Activated naive CD4-positive, alpha-beta T cell treated with anti-CD3 and anti-CD28 coated beads, Interleukin-2, amount 50 U/mL, for 16 hours (primary cell): ENCODE measurements around the gene SMCO2.
"Not testable (repeated sequence)": the region's sequence is repeated elsewhere in the genome, so short reads cannot be mapped to it uniquely, and the experiment has no call there.

ENCODE experiments used
- DNase-seq: peaks from one replicate; pipeline ENCODE4 v3.0.0-alpha.2; 2020

The SMCO2 gene

DNA sequence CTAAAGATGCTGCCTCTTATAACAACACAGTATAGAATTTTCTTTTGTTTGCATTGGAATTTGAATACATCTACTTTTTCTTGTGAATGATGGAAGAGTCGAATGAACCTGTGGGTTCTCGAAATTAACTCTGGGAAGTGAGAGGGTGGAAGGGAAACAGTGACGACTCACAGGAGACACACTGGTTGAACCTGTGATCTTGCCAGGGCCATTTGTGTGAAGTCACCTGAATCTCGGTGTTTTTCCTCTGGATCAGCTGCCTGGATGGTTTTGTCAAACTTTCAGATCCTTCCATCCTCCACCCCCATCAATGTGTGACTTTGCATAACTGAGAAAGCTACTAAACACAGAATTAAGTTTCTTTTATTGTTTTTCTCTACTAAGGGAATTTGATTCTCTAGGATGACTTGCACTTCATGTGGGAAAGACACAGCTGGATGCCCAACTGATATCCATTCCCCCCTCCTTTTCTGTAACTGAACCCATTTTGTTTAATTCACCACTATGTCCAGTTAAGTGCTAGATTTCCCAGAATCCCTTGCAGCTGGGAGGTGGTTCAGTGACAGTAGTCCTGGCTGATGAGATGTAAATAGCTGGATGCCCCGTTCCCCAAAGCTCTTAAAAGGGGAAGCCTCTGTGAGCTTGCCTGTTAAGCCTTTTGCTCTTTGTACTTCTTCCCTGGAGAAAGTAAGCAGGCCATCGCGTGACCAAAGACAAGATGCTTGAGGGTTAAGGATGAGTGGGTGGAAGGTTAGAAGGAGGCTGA is 83.8 kb downstream of the SMCO2 start:
- no peak for DNase-seq

- DNase-seq, result no peak
Observed at GRCh38 chr12:27531896-27532295, 85.4 kb downstream of the SMCO2 start.

GRCh38 chr12:27534060-27534764 is 87.7 kb downstream of the SMCO2 start:
- no peak for DNase-seq

- no peak for DNase-seq
Observed at GRCh38 chr12:27534765-27535161, 88.2 kb downstream of the SMCO2 start.

DNA sequence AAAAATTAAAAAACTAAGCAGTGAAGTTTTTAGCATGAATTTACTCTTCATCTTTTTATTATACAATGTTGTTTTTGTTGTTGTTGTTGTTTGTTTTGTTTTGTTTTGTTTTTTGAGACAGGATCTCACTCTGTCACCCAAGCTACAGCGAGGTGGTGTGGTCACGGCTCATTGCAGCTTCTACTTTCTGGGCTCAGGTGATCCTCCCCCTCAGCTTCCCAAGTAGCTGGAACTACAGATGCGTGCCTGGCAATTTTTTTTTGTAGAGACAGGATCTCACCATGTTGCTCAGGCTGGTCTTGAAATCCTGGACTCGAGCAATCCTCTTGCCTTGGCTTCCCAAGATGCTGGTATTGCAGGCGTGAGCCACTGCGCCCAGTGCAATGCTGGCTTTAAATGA is 88.8 kb downstream of the SMCO2 start:
- DNase-seq, result no peak

DNA sequence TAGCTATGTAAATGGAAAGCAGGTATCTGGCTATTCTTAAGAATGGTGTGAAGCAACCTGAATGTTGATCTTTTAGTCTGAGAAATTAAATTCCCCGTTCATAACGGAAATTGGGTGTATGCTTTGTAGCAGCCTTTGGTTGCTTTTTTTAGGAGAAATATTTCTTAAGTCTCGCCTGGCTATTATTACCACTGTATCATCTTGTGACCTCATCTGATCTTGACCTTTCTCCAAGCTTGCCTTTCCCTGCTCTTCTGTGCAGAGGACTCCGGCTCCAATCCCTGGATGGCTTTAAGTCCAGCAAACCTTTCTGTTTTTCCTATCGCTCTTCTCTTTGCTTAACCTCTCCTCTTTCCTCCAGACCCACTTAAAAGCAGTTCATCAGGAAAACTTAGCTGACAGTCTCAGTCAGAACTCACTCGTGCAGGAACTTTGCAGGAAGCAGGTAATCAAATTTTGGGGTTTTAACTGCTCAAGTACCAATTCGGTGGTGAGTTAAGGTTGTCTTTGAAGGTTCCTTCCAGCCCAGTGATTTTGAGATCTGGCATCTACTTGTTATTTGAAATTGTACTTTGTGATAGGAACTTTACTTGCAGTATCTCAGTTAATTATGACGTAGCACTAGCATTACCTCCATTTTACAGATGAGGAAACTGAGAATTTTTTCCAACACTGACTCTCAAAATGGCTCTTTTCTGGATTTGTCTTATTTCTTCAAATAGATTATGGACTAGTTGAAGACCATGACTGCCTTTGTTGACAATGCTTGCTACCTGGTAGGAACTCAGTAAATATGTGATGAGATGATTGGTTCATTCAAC is 91.5 kb downstream of the SMCO2 start:
- DNase-seq, result no peak

- DNase-seq, result no peak
Observed at GRCh38 chr12:27539191-27539631, 92.7 kb downstream of the SMCO2 start.

GRCh38 chr12:27541031-27541719 is 94.6 kb downstream of the SMCO2 start:
- no peak for DNase-seq

DNA sequence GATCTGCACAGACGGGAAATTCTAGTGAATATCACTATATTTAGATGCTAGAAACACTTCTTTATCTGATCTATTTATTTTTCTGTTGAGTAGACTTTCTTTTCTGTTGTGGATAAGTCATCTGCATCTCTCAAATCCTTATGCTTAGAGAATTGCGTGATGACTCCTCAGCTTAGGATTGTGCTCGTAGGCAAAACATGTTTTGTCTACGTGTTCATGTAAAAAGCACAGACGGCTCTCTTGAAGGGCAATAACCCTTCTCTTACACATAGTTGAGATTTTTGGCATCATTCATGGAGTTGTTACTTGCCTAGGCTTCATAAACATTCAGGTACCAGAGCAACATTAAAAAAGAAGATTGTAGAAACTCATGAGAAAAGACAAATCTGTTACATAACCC is 96.1 kb downstream of the SMCO2 start:
- no peak for DNase-seq

- not testable (repeated sequence) for DNase-seq
Observed at GRCh38 chr12:27544858-27545257, 98.3 kb downstream of the SMCO2 start.

DNA sequence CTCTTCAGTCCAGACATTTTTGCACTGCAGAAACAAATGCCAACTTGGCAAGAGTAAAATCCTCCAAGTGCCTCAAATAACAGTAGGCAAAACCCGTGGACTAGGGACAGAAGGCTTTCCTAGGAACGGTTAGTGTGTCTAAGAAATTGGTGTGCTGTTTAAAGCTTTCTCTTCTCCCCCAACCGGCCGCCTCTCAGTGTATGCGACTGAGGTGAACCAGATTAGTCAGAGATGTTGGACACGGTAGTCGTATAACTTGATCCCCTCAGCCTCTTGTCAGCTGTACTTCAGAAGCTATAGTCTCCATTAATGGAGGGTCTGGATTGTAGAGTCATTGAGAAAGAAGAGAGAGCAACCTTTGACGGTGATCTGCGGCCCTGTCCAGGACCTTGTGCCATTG is 99.1 kb downstream of the SMCO2 start:
- no peak for DNase-seq

DNA sequence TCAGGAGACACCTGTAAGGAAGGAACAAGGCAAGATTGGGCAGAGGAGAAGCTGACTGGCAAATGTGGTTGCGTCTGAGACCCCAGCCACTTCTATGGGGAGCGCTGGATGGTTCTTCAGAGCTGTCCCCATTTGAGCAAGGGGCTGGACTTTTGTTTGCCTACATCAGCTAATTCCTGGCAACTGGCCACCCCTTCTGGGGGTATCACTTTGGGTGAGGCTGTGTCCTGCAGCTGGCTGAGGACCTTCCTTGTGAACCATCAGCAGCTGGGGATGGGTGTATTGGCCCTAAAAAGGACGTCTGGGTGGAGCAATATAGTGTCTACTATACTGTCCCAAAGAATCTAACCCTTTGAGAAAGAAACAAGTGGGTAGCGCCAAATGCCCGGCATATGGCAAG is 101.1 kb downstream of the SMCO2 start:
- no peak for DNase-seq

- no peak for DNase-seq
Observed at GRCh38 chr12:27548301-27549199, 102.0 kb downstream of the SMCO2 start.

DNA sequence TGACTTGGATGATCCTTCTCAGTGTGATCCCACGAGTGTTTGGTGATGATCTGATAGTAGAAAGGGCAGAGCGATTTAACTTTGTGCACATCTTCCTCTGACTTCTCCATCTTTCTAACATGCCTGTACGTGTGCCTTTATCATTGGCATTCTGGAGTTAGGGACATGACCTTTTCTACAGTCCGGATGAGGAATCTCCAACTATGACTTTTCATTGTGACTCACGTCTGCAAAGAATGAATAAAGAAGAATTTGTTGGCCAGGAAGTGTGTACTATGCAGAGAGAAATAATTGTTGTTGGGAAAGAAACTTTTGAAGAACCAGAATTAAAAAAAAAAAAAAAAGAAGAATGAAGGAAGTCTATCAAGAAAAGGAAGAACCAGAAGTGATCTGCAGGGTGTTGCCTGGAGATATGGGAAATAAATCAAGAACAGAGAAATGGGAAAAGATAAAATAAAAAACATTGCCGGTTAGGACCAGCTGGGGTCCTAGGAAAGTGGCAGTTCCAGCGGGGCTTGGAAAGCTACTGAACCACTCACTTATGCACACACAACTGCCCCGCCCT is 102.8 kb downstream of the SMCO2 start:
- no peak for DNase-seq

DNA sequence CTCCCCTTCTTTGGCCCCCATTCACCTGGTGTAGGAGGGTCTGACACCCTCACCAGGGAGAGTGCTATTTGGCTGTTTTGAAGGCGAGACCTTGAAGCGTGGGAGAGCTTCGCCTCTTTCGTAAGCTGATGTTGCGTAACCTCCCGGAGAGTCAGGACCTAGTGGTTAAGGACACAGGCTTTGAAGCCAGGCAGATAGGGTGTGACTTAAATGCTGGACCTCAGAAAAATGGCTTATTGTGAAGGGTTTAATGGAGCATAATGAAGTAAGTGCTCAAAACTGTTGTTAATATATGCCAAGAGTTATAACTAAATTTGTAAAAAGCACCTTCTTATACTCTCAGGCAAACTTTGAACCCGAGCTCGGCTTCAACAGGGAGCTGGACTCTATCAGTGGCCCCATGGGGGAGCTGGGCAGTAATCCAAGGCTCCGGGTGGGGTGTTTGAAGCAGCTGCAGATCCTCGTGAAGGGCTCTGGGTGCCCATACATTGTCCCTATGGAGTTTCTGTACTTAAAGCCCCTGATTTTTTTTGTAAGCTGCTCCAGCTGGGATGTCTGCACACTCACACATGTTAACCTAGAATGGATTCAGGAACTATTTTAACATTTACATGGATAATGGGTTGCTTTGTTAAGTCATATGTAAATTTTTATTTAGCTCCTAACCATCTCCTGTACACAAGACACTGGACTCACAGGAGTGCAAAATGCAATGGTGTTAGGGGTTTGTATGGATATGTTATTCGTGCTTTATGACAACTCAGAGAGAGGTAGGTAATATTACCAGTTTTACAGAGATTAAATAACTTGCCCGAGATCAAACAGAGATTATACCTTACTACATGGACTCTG is 103.5 kb downstream of the SMCO2 start:
- no peak for DNase-seq

DNA sequence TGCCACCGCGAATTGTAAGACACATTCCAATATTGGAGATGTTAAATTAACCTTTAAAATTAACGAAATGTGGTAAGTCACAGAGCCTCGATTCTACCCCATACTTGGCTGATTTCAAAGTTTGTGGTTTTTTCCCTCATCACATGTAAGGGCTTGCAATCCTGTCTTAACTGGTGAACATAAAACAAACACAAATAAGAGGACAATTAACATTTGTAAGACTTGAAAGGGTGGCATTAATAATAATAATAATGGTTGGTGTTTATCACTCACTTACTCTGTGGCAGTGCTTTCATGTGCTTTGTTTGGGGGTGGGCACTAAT is 104.1 kb downstream of the SMCO2 start:
- DNase-seq, result no peak

- no peak for DNase-seq
Observed at GRCh38 chr12:27551172-27551840, 104.8 kb downstream of the SMCO2 start.
